NB4 (cell line): Measurements from ENCODE around the gene BPGM.

Experiments used
- TF ChIP-seq, protein P1 (sequence below): IDR thresholded peaks from one replicate; pipeline ENCODE4 v1.5.1; 2012; ENCODE audit warnings: low read depth, low read length
- TF ChIP-seq, protein P2 (sequence below): IDR thresholded peaks from 2 replicates; pipeline ENCODE4 v1.6.1; 2011; ENCODE audit warnings: low read depth, low read length

DNA sequence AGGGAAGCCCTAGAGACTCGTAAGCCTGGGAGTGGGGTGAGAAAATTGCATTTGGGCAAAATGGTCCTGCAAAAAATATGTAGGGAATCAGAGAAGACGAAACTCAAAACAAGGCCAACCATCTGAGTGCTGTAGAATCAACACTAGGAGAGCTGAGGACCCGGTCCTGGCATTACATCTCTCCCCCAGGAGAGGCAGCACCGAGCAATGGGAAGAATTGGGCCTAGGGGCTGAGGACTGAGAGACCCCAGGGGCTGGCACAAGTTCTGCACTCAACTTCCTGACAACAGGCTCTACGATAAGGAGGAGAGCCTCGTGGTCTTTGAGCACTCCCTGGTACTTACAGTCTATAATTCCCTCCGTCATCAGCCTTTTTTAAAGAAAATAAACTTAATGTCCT is 47.6 kb downstream of the BPGM start:
- TF ChIP-seq, protein P1, sequence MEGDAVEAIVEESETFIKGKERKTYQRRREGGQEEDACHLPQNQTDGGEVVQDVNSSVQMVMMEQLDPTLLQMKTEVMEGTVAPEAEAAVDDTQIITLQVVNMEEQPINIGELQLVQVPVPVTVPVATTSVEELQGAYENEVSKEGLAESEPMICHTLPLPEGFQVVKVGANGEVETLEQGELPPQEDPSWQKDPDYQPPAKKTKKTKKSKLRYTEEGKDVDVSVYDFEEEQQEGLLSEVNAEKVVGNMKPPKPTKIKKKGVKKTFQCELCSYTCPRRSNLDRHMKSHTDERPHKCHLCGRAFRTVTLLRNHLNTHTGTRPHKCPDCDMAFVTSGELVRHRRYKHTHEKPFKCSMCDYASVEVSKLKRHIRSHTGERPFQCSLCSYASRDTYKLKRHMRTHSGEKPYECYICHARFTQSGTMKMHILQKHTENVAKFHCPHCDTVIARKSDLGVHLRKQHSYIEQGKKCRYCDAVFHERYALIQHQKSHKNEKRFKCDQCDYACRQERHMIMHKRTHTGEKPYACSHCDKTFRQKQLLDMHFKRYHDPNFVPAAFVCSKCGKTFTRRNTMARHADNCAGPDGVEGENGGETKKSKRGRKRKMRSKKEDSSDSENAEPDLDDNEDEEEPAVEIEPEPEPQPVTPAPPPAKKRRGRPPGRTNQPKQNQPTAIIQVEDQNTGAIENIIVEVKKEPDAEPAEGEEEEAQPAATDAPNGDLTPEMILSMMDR: peak; percentile 56
- TF ChIP-seq, protein P2, sequence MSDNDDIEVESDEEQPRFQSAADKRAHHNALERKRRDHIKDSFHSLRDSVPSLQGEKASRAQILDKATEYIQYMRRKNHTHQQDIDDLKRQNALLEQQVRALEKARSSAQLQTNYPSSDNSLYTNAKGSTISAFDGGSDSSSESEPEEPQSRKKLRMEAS: no peak
